ENCODE results near the gene DRD2. TPM values are rescaled to one million over a fixed set of nuclear protein-coding genes. Genes with fewer than 3 reads are reported as not detected.

DRD2 gene
- total RNA-seq, 1 experiment from 2014 or later, result 0.44 TPM

- no peak overlapping the region for H3K56ac ChIP-seq (ENCODE audit: insufficient read length, low read depth, low read length)
These were observed 78.0 kb downstream of the DRD2 start for GRCh38 chr11:113397212-113397611.

More at GRCh38 chr11:113397212-113397611, 78.0 kb downstream of the DRD2 start:
- Mint-ChIP-seq H3K4me1 (0 out of 4 replicates have a peak, but pooled peaks cover 0 to 4% of the 10 kb centered on the region in 2 experiments), H3K9me3 (no peaks in the 10 kb centered on the region), H3K27me3 (ENCODE audit: low read depth) (peaks cover 12% of the 10 kb centered on the region), H3K36me3 (ENCODE audit: insufficient read depth in 1 of 3, low read depth in 3 of 3) (no peaks in the 10 kb centered on the region), H3K4me3 (no peak overlapping the region), H3K27ac (no peak overlapping the region)
- H4K91ac ChIP-seq (ENCODE audit: insufficient read length, low read depth, low read length), result no peak overlapping the region
- no peak overlapping the region for H3K14ac ChIP-seq (ENCODE audit: insufficient read depth, low read length)
- no peak overlapping the region for H2BK15ac ChIP-seq (ENCODE audit: low read depth, low read length)
- H3K4ac ChIP-seq (ENCODE audit: low read depth, low read length), result no peak overlapping the region
- no peak for DNase-seq
- no peak overlapping the region for H2AK5ac ChIP-seq (ENCODE audit: insufficient read length, low read length)
- no peaks in the 10 kb centered on the region for H3K23me2 ChIP-seq (ENCODE audit: insufficient read length, low read depth, low read length, poor library complexity, severe bottlenecking)
- no peak overlapping the region for H2BK5ac ChIP-seq (ENCODE audit: insufficient read length, low read length)
- no peaks in the 10 kb centered on the region for H3K79me1 ChIP-seq (ENCODE audit: insufficient read depth, low read depth, low read length, poor library complexity, severe bottlenecking)
- H3K27ac ChIP-seq (ENCODE audit: insufficient read length, low read depth, low read length), result no peak overlapping the region
- no peaks in the 10 kb centered on the region for H3K27me3 ChIP-seq (ENCODE audit: insufficient read depth, low read length)
- no CpG with 5 or more reads among the region's 7 CpGs for WGBS (ENCODE audit: extremely low coverage, insufficient read length, low lambda C conversion rate)
- no peak overlapping the region for H2BK20ac ChIP-seq (ENCODE audit: low read depth, low read length, poor library complexity, severe bottlenecking)
- H3K18ac ChIP-seq (ENCODE audit: insufficient read length, low read depth, low read length), result no peak overlapping the region
- no peak overlapping the region for H3K9ac ChIP-seq (ENCODE audit: extremely low read depth, insufficient read length, low read length)
- no peak overlapping the region for H2BK120ac ChIP-seq (ENCODE audit: low read depth, low read length, poor library complexity, severe bottlenecking)
- no peak overlapping the region for H3T11ph ChIP-seq (ENCODE audit: low read length)
- TF ChIP-seq CTCF (conservative IDR thresholded peaks at IDR 0.05), result no peak
- no peak overlapping the region for H4K8ac ChIP-seq (replicated peaks; ENCODE audit: insufficient read length, low read depth, low read length)
- H3K4me1 ChIP-seq (ENCODE audit: insufficient read depth, low read length), result no peaks in the 10 kb centered on the region
- no peak overlapping the region for H2AFZ ChIP-seq (ENCODE audit: low read length)
- no peaks in the 10 kb centered on the region for H3K79me2 ChIP-seq (ENCODE audit: insufficient read depth, low read length)
- no peaks in the 10 kb centered on the region for H3K9me3 ChIP-seq (ENCODE audit: control insufficient read depth, low read depth, low read length)
- H2BK12ac ChIP-seq (ENCODE audit: insufficient read length, low read depth, low read length), result no peak overlapping the region
- H3K23ac ChIP-seq (ENCODE audit: insufficient read length, low read depth, low read length), result no peak overlapping the region
- no peak overlapping the region for H4K5ac ChIP-seq (ENCODE audit: insufficient read length, low read depth, low read length)
- no peak overlapping the region for H3K4me2 ChIP-seq (ENCODE audit: insufficient read depth, insufficient read length, low read length)
- H4K20me1 ChIP-seq (ENCODE audit: control insufficient read depth, insufficient read depth, insufficient read length), result no peaks in the 10 kb centered on the region

All from H9 (cell line).